Measurements from ENCODE around the gene IKBKG.
A peak's percentile ranks its signal among the peaks of the same experiment; 100 is the strongest.

Gene IKBKG

DNA sequence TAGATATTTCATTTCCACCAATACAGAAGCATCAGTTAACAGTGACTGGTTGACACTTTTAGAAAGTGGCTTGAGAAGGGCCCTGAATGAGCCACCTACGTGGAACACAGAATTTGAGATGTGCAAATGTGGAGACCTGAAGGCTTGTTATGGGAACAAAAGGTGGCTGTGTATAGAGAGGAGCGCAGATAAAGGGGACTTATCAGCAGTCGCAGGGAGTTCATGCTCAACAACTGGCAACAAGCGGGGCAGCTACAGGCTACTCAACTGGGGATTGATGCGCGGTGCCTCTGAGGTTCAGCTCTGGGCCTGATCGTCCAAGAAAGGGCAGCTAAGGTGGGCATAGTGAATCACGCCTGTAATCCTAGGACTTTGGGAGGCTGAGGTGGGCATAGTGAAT is 28.0 kb upstream of the IKBKG start:
- no peak for DNase-seq (ENCODE audit: extremely low spot score)
- POLR2A ChIA-PET = interaction anchor here (1.1 kb wide), 1 partner anchor 40 kb away, joined by 3 read pairs; no protein-coding TSS in a partner anchor
- CTCF ChIA-PET = interaction anchor here (2.4 kb wide), 1 partner anchor 8 kb away, joined by 12 read pairs; no protein-coding TSS in a partner anchor
- TF ChIP-seq NFRKB (IDR thresholded peaks at IDR 0.05) (no peak), ARNT (IDR thresholded peaks at IDR 0.05) (no peak), BHLHE40 (IDR thresholded peaks at IDR 0.05; ENCODE audit: borderline replicate concordance) (no peak), HDGF (IDR thresholded peaks at IDR 0.05; ENCODE audit: borderline replicate concordance) (no peak), ZNF384 (IDR thresholded peaks at IDR 0.05) (no peak), LEF1 (IDR thresholded peaks at IDR 0.05; ENCODE audit: borderline replicate concordance) (no peak), TARDBP (IDR thresholded peaks at IDR 0.05) (no peak), SUZ12 (IDR thresholded peaks at IDR 0.05) (no peak)
- TF ChIP-seq, protein P1, sequence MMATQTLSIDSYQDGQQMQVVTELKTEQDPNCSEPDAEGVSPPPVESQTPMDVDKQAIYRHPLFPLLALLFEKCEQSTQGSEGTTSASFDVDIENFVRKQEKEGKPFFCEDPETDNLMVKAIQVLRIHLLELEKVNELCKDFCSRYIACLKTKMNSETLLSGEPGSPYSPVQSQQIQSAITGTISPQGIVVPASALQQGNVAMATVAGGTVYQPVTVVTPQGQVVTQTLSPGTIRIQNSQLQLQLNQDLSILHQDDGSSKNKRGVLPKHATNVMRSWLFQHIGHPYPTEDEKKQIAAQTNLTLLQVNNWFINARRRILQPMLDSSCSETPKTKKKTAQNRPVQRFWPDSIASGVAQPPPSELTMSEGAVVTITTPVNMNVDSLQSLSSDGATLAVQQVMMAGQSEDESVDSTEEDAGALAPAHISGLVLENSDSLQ (IDR thresholded peaks at IDR 0.05) = no peak

DNA sequence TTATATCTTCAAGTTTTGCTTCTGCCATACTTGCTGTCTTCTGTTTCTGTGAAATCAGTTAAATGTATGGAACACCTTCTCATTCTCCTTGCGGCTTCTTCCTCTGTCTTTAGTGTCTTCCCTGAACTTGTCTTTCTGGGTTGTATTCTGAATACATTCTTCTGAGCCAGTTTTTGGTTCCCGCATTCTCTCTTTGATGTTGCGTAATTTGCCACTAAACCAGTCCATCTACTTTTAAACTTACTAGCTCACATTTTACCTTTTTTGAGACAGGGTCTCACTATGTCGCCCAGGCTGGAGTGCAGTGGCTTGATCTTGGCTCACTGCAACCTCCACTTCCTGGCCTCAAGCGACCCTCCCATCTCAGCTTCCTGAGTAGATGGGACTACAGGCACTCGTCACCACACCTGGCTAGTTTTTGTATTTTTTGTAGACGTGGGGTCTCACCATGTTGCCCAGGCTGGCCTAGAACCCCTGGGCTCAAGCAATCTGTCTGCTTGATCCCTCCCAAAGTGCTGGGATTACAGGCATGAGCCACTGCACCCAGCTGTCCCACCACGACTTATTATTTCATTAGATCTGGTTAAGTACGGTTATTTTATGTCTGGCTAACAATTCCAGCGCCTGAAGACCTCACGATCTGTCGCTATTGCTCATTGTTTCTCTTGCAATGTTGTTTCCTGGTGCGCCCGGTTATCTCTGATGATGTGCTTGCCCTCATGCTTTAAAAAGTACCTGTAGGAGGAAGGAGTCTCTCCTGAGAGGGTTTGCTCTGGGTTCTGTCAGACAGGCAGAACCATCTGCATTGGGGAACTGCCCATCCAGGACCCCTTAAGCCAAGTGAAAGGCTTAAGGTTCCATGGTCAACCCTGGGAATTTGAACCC is 21.6 kb upstream of the IKBKG start:
- ChIA-PET POLR2A (interaction anchor here (0.9 to 1.7 kb wide), 3 partner anchors 35 to 591 kb away, joined by 3 to 13 read pairs (median 13); partner anchors contain the start of genes NAA10, RPL10 and SLC10A3), CTCF (interaction anchor here (1.7 kb wide), 1 partner anchor 96 kb away, joined by 4 read pairs; no protein-coding TSS in a partner anchor)
- TF ChIP-seq FOXA1 (IDR thresholded peaks at IDR 0.05) (no peak), FOXM1 (IDR thresholded peaks at IDR 0.05; ENCODE audit: borderline replicate concordance) (no peak), ELF4 (IDR thresholded peaks at IDR 0.05) (no peak), BHLHE40 (IDR thresholded peaks at IDR 0.05; ENCODE audit: borderline replicate concordance) (no peak), L3MBTL2 (conservative IDR thresholded peaks at IDR 0.05) (no peak), SP1 (IDR thresholded peaks at IDR 0.05) (no peak), FOXK2 (IDR thresholded peaks at IDR 0.05) (no peak), NFRKB (IDR thresholded peaks at IDR 0.05) (no peak), SUZ12 (IDR thresholded peaks at IDR 0.05) (no peak), TARDBP (IDR thresholded peaks at IDR 0.05) (no peak), LEF1 (IDR thresholded peaks at IDR 0.05; ENCODE audit: borderline replicate concordance) (no peak), CTBP1 (IDR thresholded peaks at IDR 0.05; ENCODE audit: borderline replicate concordance) (no peak), ARNT (IDR thresholded peaks at IDR 0.05) (no peak)
- TF ChIP-seq, protein P1 (IDR thresholded peaks at IDR 0.05) = no peak
- no peak for DNase-seq (ENCODE audit: extremely low spot score)

GRCh38 chrX:154526901-154527675 is 20.3 kb upstream of the IKBKG start:
- CTCF ChIA-PET = interaction anchor here (0.6 to 1.8 kb wide), 12 partner anchors 9 to 580 kb away, joined by 3 to 12 read pairs (median 4); partner anchors contain the start of genes FAM3A, FLNA and RPL10
- POLR2A ChIA-PET = interaction anchor here (0.6 to 1.7 kb wide), 13 partner anchors 9 to 592 kb away, joined by 3 to 13 read pairs (median 4); partner anchors contain the start of genes ATP6AP1, FAM3A, FLNA and NAA10
- DNase-seq (ENCODE audit: extremely low spot score) = peak; percentile 78
- TF ChIP-seq SUZ12 (IDR thresholded peaks at IDR 0.05) = no peak
- TF ChIP-seq ARNT (IDR thresholded peaks at IDR 0.05) = no peak
- no peak for TF ChIP-seq L3MBTL2 (conservative IDR thresholded peaks at IDR 0.05)
- no peak for TF ChIP-seq LEF1 (IDR thresholded peaks at IDR 0.05; ENCODE audit: borderline replicate concordance)
- TF ChIP-seq NFRKB (IDR thresholded peaks at IDR 0.05) = no peak
- TF ChIP-seq ELF4 (IDR thresholded peaks at IDR 0.05) = no peak
- no peak for TF ChIP-seq BHLHE40 (IDR thresholded peaks at IDR 0.05; ENCODE audit: borderline replicate concordance)
- TF ChIP-seq FOXM1 (IDR thresholded peaks at IDR 0.05; ENCODE audit: borderline replicate concordance) = no peak
- no peak for TF ChIP-seq FOXA1 (IDR thresholded peaks at IDR 0.05)
- TF ChIP-seq CTBP1 (IDR thresholded peaks at IDR 0.05; ENCODE audit: borderline replicate concordance) = no peak
- TF ChIP-seq, protein P1 (IDR thresholded peaks at IDR 0.05) = no peak
- TF ChIP-seq SP1 (IDR thresholded peaks at IDR 0.05) = no peak
- TF ChIP-seq HDGF (IDR thresholded peaks at IDR 0.05; ENCODE audit: borderline replicate concordance) = no peak
- TF ChIP-seq FOXK2 (IDR thresholded peaks at IDR 0.05) = no peak
- TF ChIP-seq TARDBP (IDR thresholded peaks at IDR 0.05) = no peak
- TF ChIP-seq ZNF384 (IDR thresholded peaks at IDR 0.05) = no peak

- ChIA-PET CTCF (interaction anchor here (0.6 kb wide), 1 partner anchor 394 kb away, joined by 4 read pairs; no protein-coding TSS in a partner anchor), POLR2A (no interaction called here)
- no peak for DNase-seq (ENCODE audit: extremely low spot score)
- TF ChIP-seq ZNF384 (IDR thresholded peaks at IDR 0.05) = peak; percentile 88
- TF ChIP-seq LEF1 (IDR thresholded peaks at IDR 0.05; ENCODE audit: borderline replicate concordance) = no peak
Observed at GRCh38 chrX:154529206-154529612, 18.2 kb upstream of the IKBKG start.

- ChIA-PET CTCF (no interaction called here), POLR2A (no interaction called here)
- no peak for DNase-seq (ENCODE audit: extremely low spot score)
- TF ChIP-seq HDGF (IDR thresholded peaks at IDR 0.05; ENCODE audit: borderline replicate concordance) (no peak), NFRKB (IDR thresholded peaks at IDR 0.05) (no peak), CTBP1 (IDR thresholded peaks at IDR 0.05; ENCODE audit: borderline replicate concordance) (no peak), ELF4 (IDR thresholded peaks at IDR 0.05) (no peak), ARNT (IDR thresholded peaks at IDR 0.05) (no peak), FOXK2 (IDR thresholded peaks at IDR 0.05) (no peak), FOXA1 (IDR thresholded peaks at IDR 0.05) (no peak), ZNF384 (IDR thresholded peaks at IDR 0.05) (no peak), BHLHE40 (IDR thresholded peaks at IDR 0.05; ENCODE audit: borderline replicate concordance) (no peak), LEF1 (IDR thresholded peaks at IDR 0.05; ENCODE audit: borderline replicate concordance) (no peak), SP1 (IDR thresholded peaks at IDR 0.05) (no peak), L3MBTL2 (conservative IDR thresholded peaks at IDR 0.05) (no peak), FOXM1 (IDR thresholded peaks at IDR 0.05; ENCODE audit: borderline replicate concordance) (no peak), SUZ12 (IDR thresholded peaks at IDR 0.05) (no peak), TARDBP (IDR thresholded peaks at IDR 0.05) (no peak)
- TF ChIP-seq, protein P1 (IDR thresholded peaks at IDR 0.05) = no peak
Observed at GRCh38 chrX:154530286-154530685, 17.1 kb upstream of the IKBKG start.
